CD4-positive, CD25-positive, alpha-beta regulatory T cell (primary cell): ENCODE measurements around the gene NCAM1. TPM values are rescaled to one million over a fixed set of nuclear protein-coding genes. Genes with fewer than 3 reads are reported as not detected.
"Not testable (repeated sequence)": the region's sequence is repeated elsewhere in the genome, so short reads cannot be mapped to it uniquely, and the experiment has no call there.

Experiments used
- ATAC-seq, 2 donors: fragments of 150-1000 bp; cut with Tn5 transposase; one replicate each; pipeline ENCODE4 v1.10.0; 2021; ENCODE audit warnings: low read depth in 2 of 2, moderate number of reproducible peaks in 2 of 2, moderate library complexity in 1 of 2
- DNase-seq, 3 donors: peaks; one replicate each; pipeline versions ENCODE4 v3.0.0 to v3.0.0-alpha.2; 2012 to 2022; ENCODE audit warnings: mixed read lengths in 1 of 3
- H3K27ac ChIP-seq: one replicate; pipeline ENCODE4 v1.7.0; 2013; ENCODE audit warnings: mild to moderate bottlenecking, low read length; ENCODE audit not compliant: insufficient read depth, poor library complexity, severe bottlenecking
- H3K27me3 ChIP-seq: one replicate; pipeline ENCODE4 v1.7.0; 2013; ENCODE audit warnings: low read length; ENCODE audit not compliant: control insufficient read depth, insufficient read depth
- H3K36me3 ChIP-seq: one replicate; pipeline ENCODE4 v1.7.0; 2013; ENCODE audit warnings: mild to moderate bottlenecking, low read length, moderate library complexity; ENCODE audit not compliant: control insufficient read depth, insufficient read depth
- H3K4me1 ChIP-seq: 2 replicates; pipeline ENCODE4 v1.7.0; 2013; ENCODE audit warnings: mild to moderate bottlenecking, low read length; ENCODE audit not compliant: insufficient read depth, control insufficient read depth, poor library complexity, severe bottlenecking
- H3K4me3 ChIP-seq: one replicate; pipeline ENCODE4 v1.7.0; 2013; ENCODE audit warnings: low read depth, mild to moderate bottlenecking, low read length, moderate library complexity
- H3K9me3 ChIP-seq, 2 experiments: 1 replicate in 1 of 2; 2 replicates in 1 of 2; pipeline ENCODE4 v1.7.0; 2013; ENCODE audit warnings: low read length in 2 of 2, mild to moderate bottlenecking in 1 of 2, moderate library complexity in 1 of 2; ENCODE audit not compliant: control insufficient read depth in 2 of 2
- H3K27ac Mint-ChIP-seq, 3 donors: one replicate each; pipeline ENCODE4 v1.8.0; 2020 to 2022; ENCODE audit warnings: mild to moderate bottlenecking in 3 of 3, mixed read lengths in 3 of 3, moderate library complexity in 2 of 3
- H3K27me3 Mint-ChIP-seq: one replicate; pipeline ENCODE4 v1.8.0; 2022; ENCODE audit warnings: mild to moderate bottlenecking, mixed read lengths
- H3K36me3 Mint-ChIP-seq: one replicate; pipeline ENCODE4 v1.8.0; 2020; ENCODE audit warnings: mixed read lengths
- H3K4me1 Mint-ChIP-seq, 4 donors: one replicate each; pipeline ENCODE4 v1.8.0; 2020 to 2022; ENCODE audit warnings: mixed read lengths in 4 of 4, mild to moderate bottlenecking in 1 of 4
- H3K4me3 Mint-ChIP-seq, 4 donors: one replicate each; pipeline ENCODE4 v1.8.0; 2020 to 2022; ENCODE audit warnings: mild to moderate bottlenecking in 4 of 4, mixed read lengths in 4 of 4, moderate library complexity in 3 of 4
- H3K9me3 Mint-ChIP-seq, 7 donors: one replicate each; pipeline ENCODE4 v1.8.0; 2020 to 2022; ENCODE audit warnings: mixed read lengths in 7 of 7, mild to moderate bottlenecking in 3 of 7, moderate library complexity in 2 of 7
- polyA plus RNA-seq, 4 donors: library from polyadenylated mRNA; unstranded; fragments of 300-500 nt; fragmentation: Illumina TruSeq; gene quantifications; one replicate each; pipeline ENCODE4 v1.2.3, GENCODE V29; 2021
- total RNA-seq: library from RNA; stranded (reverse); gene quantifications from one replicate; pipeline ENCODE4 v1.2.3, GENCODE V29; 2022

NCAM1 gene
- total and polyA plus RNA-seq, 5 donors from 2014 or later = 0.03 to 0.79 (median 0.11) TPM; not detected in 1

- H3K36me3 Mint-ChIP-seq = no peaks in the 10 kb centered on the region
- ATAC-seq (no peak), DNase-seq (no peak)
- Histone ChIP-seq H3K4me1 (no peaks in the 10 kb centered on the region), H3K9me3 (no peaks in the 10 kb centered on the region), H3K27me3 (no peaks in the 10 kb centered on the region), H3K27ac (no peak overlapping the region), H3K4me3 (no peak overlapping the region), H3K36me3 (no peaks in the 10 kb centered on the region)
- H3K27me3 Mint-ChIP-seq = no peaks in the 10 kb centered on the region
- no peak overlapping the region for H3K27ac Mint-ChIP-seq
- H3K4me3 Mint-ChIP-seq = no peak overlapping the region
- H3K9me3 Mint-ChIP-seq = peaks cover 0 to 5% (median 2%) of the 10 kb centered on the region in 7 donors
- H3K4me1 Mint-ChIP-seq = no peaks in the 10 kb centered on the region
These were observed 87.9 kb downstream of the NCAM1 start for GRCh38 chr11:113048820-113049768.

GRCh38 chr11:113053042-113053441 is 91.8 kb downstream of the NCAM1 start:
- H3K4me1 Mint-ChIP-seq, DNase-seq, H3K36me3 ChIP-seq, H3K4me1 ChIP-seq, H3K27ac ChIP-seq, H3K27ac Mint-ChIP-seq, H3K9me3 ChIP-seq, H3K27me3 ChIP-seq, H3K4me3 Mint-ChIP-seq, H3K36me3 Mint-ChIP-seq, H3K27me3 Mint-ChIP-seq, ATAC-seq, H3K4me3 ChIP-seq, H3K9me3 Mint-ChIP-seq: not testable (repeated sequence)

GRCh38 chr11:113057038-113057437 is 95.8 kb downstream of the NCAM1 start:
- H3K27me3 ChIP-seq = no peaks in the 10 kb centered on the region
- peaks cover 5% of the 10 kb centered on the region for H3K27me3 Mint-ChIP-seq
- H3K27ac Mint-ChIP-seq = no peak overlapping the region

GRCh38 chr11:113059548-113059947 is 98.3 kb downstream of the NCAM1 start:
- Histone ChIP-seq H3K36me3 (no peaks in the 10 kb centered on the region), H3K4me3 (no peak overlapping the region), H3K4me1 (no peaks in the 10 kb centered on the region), H3K27ac (no peak overlapping the region), H3K9me3 (no peaks in the 10 kb centered on the region), H3K27me3 (no peaks in the 10 kb centered on the region)
- H3K4me1 Mint-ChIP-seq = no peaks in the 10 kb centered on the region
- H3K4me3 Mint-ChIP-seq = no peak overlapping the region
- no peaks in the 10 kb centered on the region for H3K36me3 Mint-ChIP-seq
- peaks cover 5% of the 10 kb centered on the region for H3K27me3 Mint-ChIP-seq
- no peak for DNase-seq
- peaks cover 0 to 4% (median 0%) of the 10 kb centered on the region in 7 donors for H3K9me3 Mint-ChIP-seq
- no peak for ATAC-seq
- H3K27ac Mint-ChIP-seq = no peak overlapping the region

More at GRCh38 chr11:113057038-113057437, 95.8 kb downstream of the NCAM1 start:
- no peak overlapping the region for H3K4me3 Mint-ChIP-seq
- no peaks in the 10 kb centered on the region for H3K9me3 ChIP-seq
- no peak for DNase-seq
- no peaks in the 10 kb centered on the region for H3K4me1 ChIP-seq
- peaks cover 0 to 6% (median 0%) of the 10 kb centered on the region in 7 donors for H3K9me3 Mint-ChIP-seq
- H3K4me3 ChIP-seq = no peak overlapping the region
- no peak for ATAC-seq
- no peaks in the 10 kb centered on the region for H3K4me1 Mint-ChIP-seq
- no peak overlapping the region for H3K27ac ChIP-seq
- H3K36me3 Mint-ChIP-seq = no peaks in the 10 kb centered on the region
- no peaks in the 10 kb centered on the region for H3K36me3 ChIP-seq

- Histone ChIP-seq H3K27ac (no peak overlapping the region), H3K4me3 (no peak overlapping the region), H3K27me3 (peaks cover 2% of the 10 kb centered on the region), H3K4me1 (no peaks in the 10 kb centered on the region), H3K9me3 (no peaks in the 10 kb centered on the region), H3K36me3 (no peaks in the 10 kb centered on the region)
- Mint-ChIP-seq H3K9me3 (no peaks in the 10 kb centered on the region), H3K27me3 (no peaks in the 10 kb centered on the region), H3K27ac (no peak overlapping the region), H3K4me3 (no peak overlapping the region), H3K4me1 (no peaks in the 10 kb centered on the region), H3K36me3 (no peaks in the 10 kb centered on the region)
- DNase-seq (no peak), ATAC-seq (no peak)
These were observed 104.1 kb downstream of the NCAM1 start for GRCh38 chr11:113065330-113065729.

GRCh38 chr11:113072237-113072858 is 111.1 kb downstream of the NCAM1 start:
- H3K27ac ChIP-seq = no peak overlapping the region
- no peaks in the 10 kb centered on the region for H3K36me3 Mint-ChIP-seq
- no peaks in the 10 kb centered on the region for H3K9me3 ChIP-seq
- H3K27ac Mint-ChIP-seq = no peak overlapping the region
- H3K4me1 Mint-ChIP-seq = no peaks in the 10 kb centered on the region
- no peak for DNase-seq
- no peaks in the 10 kb centered on the region for H3K4me1 ChIP-seq
- ATAC-seq = no peak
- H3K4me3 ChIP-seq = no peak overlapping the region
- H3K4me3 Mint-ChIP-seq = no peak overlapping the region
- no peaks in the 10 kb centered on the region for H3K27me3 ChIP-seq
- H3K9me3 Mint-ChIP-seq = no peaks in the 10 kb centered on the region
- H3K36me3 ChIP-seq = no peaks in the 10 kb centered on the region
- H3K27me3 Mint-ChIP-seq = peaks cover 6% of the 10 kb centered on the region

GRCh38 chr11:113073290-113073953 is 112.2 kb downstream of the NCAM1 start:
- Mint-ChIP-seq H3K27me3 (peaks cover 6% of the 10 kb centered on the region), H3K9me3 (no peaks in the 10 kb centered on the region), H3K36me3 (no peaks in the 10 kb centered on the region), H3K4me1 (no peaks in the 10 kb centered on the region), H3K27ac (no peak overlapping the region), H3K4me3 (no peak overlapping the region)
- Histone ChIP-seq H3K36me3 (no peaks in the 10 kb centered on the region), H3K4me3 (no peak overlapping the region), H3K27ac (no peak overlapping the region), H3K4me1 (no peaks in the 10 kb centered on the region), H3K27me3 (no peaks in the 10 kb centered on the region), H3K9me3 (no peaks in the 10 kb centered on the region)
- DNase-seq (no peak), ATAC-seq (no peak)
